ENCODE results near the gene WASF1. TPM values are rescaled to one million over a fixed set of nuclear protein-coding genes. Genes with fewer than 3 reads are reported as not detected.

WASF1 gene
- total RNA-seq, 1 donor from 2014 or later = 0.34 TPM

Other genes starting within 250 kb of the WASF1 start
- gene GPR6, start 201.4 kb downstream of the WASF1 start, total RNA-seq = not detected in 2 replicates
- gene CDC40, start 757 bp upstream of the WASF1 start, total RNA-seq = 25.9 and 33.4 TPM in 2 replicates
- not detected in 2 replicates for gene METTL24, start 178.7 kb upstream of the WASF1 start, total RNA-seq
- not detected in 2 replicates for gene DDO, start 235.9 kb upstream of the WASF1 start, total RNA-seq